BJ (cell line): ENCODE results near the gene CELSR2. TPM values are rescaled to one million over a fixed set of nuclear protein-coding genes. Genes with fewer than 3 reads are reported as not detected.

Experiments
- CTCF ChIA-PET: fragments of 350-600 bp; formaldehyde crosslinking; extraction: SDS; loops from one replicate; lab custom pipeline; 2021; ENCODE audit warnings: antibody characterized with exemption, inconsistent platforms; lab: Yijun Ruan, JAX
- POLR2A ChIA-PET: fragments of 300-600 bp; sonication (Branson Sonifier 250); formaldehyde crosslinking; extraction: SDS; loops from one replicate; lab custom pipeline; 2021; ENCODE audit warnings: antibody characterized with exemption; lab: Charles Lee
- DNase-seq: peaks from one replicate; pipeline ENCODE4 v3.0.0-alpha.2; 2011; ENCODE audit warnings: low read depth
- H3K27me3 ChIP-seq: 2 replicates; pipeline ENCODE4 v1.6.0; 2011; ENCODE audit warnings: low read length; ENCODE audit not compliant: control insufficient read depth, insufficient read depth
- H3K36me3 ChIP-seq: 2 replicates; pipeline ENCODE4 v1.5.1; 2011; ENCODE audit warnings: low read length; ENCODE audit not compliant: control insufficient read depth, insufficient read depth
- H3K4me3 ChIP-seq: 2 replicates; pipeline ENCODE4 v1.5.1; 2011; ENCODE audit warnings: low read depth, mild to moderate bottlenecking, control low read depth, low read length
- polyA plus RNA-seq: library from polyadenylated mRNA; depleted of rRNA; stranded (reverse); fragments of >200 nt; gene quantifications from 2 replicates; pipeline ENCODE4 v1.2.3, GENCODE V29; 2011
- TF ChIP-seq, protein P1 (sequence below): IDR thresholded peaks from 2 replicates; pipeline ENCODE4 v1.5.1; 2011; ENCODE audit warnings: low read depth, mild to moderate bottlenecking, control low read depth, inconsistent platforms, low read length, moderate library complexity; ENCODE audit not compliant: insufficient read depth

CELSR2 gene
- polyA plus RNA-seq, 1 experiment: 0.98 TPM

DNA sequence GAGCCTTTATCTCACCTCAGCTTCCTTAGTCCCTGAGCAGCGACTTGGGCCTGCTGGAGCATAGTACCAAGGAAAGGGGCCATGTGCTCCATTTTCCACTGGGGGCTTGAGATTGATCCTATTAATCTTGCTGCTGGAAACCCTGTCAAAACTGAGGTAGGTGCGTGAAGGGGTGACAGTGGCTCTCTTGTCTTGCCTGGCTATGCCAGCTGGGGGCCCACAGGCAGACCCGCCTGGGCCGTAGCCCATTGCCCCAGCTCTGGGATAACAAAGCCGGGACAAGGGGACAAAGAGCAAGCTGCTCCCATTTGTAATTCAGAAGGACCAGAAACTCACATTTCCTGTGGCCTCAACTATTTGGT is 10.3 kb upstream of the CELSR2 start:
- ChIA-PET CTCF (interaction anchor here (0.7 to 3.0 kb wide), 13 partner anchors 8 to 254 kb away, joined by 3 to 21 read pairs (median 6); partner anchors contain the start of genes CELSR2 and SORT1), POLR2A (no interaction called here)
- DNase-seq: no peak
- Histone ChIP-seq H3K36me3 (peaks cover 41% of the 10 kb centered on the region), H3K4me3 (no peak overlapping the region), H3K27me3 (no peaks in the 10 kb centered on the region)
- TF ChIP-seq, protein P1, sequence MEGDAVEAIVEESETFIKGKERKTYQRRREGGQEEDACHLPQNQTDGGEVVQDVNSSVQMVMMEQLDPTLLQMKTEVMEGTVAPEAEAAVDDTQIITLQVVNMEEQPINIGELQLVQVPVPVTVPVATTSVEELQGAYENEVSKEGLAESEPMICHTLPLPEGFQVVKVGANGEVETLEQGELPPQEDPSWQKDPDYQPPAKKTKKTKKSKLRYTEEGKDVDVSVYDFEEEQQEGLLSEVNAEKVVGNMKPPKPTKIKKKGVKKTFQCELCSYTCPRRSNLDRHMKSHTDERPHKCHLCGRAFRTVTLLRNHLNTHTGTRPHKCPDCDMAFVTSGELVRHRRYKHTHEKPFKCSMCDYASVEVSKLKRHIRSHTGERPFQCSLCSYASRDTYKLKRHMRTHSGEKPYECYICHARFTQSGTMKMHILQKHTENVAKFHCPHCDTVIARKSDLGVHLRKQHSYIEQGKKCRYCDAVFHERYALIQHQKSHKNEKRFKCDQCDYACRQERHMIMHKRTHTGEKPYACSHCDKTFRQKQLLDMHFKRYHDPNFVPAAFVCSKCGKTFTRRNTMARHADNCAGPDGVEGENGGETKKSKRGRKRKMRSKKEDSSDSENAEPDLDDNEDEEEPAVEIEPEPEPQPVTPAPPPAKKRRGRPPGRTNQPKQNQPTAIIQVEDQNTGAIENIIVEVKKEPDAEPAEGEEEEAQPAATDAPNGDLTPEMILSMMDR: no peak

DNA sequence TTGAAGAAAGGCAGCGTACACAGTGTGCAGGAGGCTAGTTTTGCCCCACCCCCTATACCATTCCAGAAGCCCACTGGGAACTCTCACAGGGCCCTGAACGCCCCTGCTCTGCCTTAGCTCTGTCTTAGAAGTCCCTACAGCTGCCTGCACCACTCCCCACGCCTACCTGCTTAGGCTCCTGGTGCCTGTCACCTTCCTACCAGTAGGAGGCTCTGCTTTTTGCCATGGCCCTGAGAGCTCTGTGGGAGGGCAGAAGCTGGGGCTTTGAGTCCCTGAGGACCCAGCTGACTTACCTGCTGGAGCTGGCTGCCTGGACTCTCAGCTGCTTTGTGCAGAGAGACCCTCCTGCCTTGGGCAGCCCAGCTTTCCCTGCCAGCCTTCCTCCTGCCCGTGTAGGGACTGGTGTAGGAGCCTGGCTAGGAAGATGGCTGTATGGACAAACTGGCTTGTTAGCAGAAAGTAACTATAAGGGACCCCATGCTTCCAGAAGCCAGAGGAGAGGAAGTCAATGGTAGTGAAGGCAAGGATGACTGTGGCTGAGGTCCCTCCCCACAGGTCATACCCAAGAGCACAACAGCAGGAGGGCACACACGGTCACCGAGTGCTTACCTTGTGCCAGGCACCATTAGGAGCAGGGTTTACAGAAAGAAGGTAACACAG is 9.8 kb upstream of the CELSR2 start:
- no peak overlapping the region for H3K4me3 ChIP-seq
- DNase-seq: no peak
- TF ChIP-seq, protein P1: peak; percentile 69
- POLR2A ChIA-PET: no interaction called here
- no peaks in the 10 kb centered on the region for H3K27me3 ChIP-seq
- peaks cover 41% of the 10 kb centered on the region for H3K36me3 ChIP-seq
- CTCF ChIA-PET: interaction anchor here (0.7 to 3.0 kb wide), 14 partner anchors 9 to 293 kb away, joined by 3 to 21 read pairs (median 6); partner anchors contain the start of genes CELSR2 and SORT1

- DNase-seq: peak; percentile 21
- Histone ChIP-seq H3K27me3 (no peaks in the 10 kb centered on the region), H3K4me3 (no peak overlapping the region), H3K36me3 (peaks cover 36% of the 10 kb centered on the region)
- ChIA-PET POLR2A (no interaction called here), CTCF (interaction anchor here (1.1 to 3.0 kb wide), 8 partner anchors 9 to 292 kb away, joined by 3 to 21 read pairs (median 8); partner anchors contain the start of genes CELSR2 and SORT1)
- TF ChIP-seq, protein P1: no peak
Observed at GRCh38 chr1:109240158-109241152, 8.9 kb upstream of the CELSR2 start.

- TF ChIP-seq, protein P1: no peak
- no peak for DNase-seq
- CTCF ChIA-PET: interaction anchor here (1.4 to 3.0 kb wide), 5 partner anchors 10 to 291 kb away, joined by 3 to 21 read pairs (median 10); partner anchors contain the start of gene CELSR2
- POLR2A ChIA-PET: no interaction called here
- H3K4me3 ChIP-seq: no peak overlapping the region
- peaks cover 27% of the 10 kb centered on the region for H3K36me3 ChIP-seq
- no peaks in the 10 kb centered on the region for H3K27me3 ChIP-seq
Observed at GRCh38 chr1:109241344-109241743, 8.0 kb upstream of the CELSR2 start.

GRCh38 chr1:109241841-109242345 is 7.4 kb upstream of the CELSR2 start:
- TF ChIP-seq, protein P1: no peak
- peaks cover 22% of the 10 kb centered on the region for H3K36me3 ChIP-seq
- no peaks in the 10 kb centered on the region for H3K27me3 ChIP-seq
- DNase-seq: no peak
- no peak overlapping the region for H3K4me3 ChIP-seq
- ChIA-PET CTCF (interaction anchor here (1.4 to 3.0 kb wide), 2 partner anchors 12 to 22 kb away, joined by 3 to 10 read pairs; no protein-coding TSS in a partner anchor), POLR2A (no interaction called here)
